CD4-positive, alpha-beta T cell treated with Interleukin-15 for 1 hour (primary cell): ENCODE results near the gene TMED8.
A peak's percentile ranks its signal among the peaks of the same experiment; 100 is the strongest.
"Not testable (repeated sequence)": the region's sequence is repeated elsewhere in the genome, so short reads cannot be mapped to it uniquely, and the experiment has no call there.

Experiments used
- DNase-seq: peaks from one replicate; pipeline ENCODE4 v3.0.0-alpha.2; 2020

Gene TMED8

DNA sequence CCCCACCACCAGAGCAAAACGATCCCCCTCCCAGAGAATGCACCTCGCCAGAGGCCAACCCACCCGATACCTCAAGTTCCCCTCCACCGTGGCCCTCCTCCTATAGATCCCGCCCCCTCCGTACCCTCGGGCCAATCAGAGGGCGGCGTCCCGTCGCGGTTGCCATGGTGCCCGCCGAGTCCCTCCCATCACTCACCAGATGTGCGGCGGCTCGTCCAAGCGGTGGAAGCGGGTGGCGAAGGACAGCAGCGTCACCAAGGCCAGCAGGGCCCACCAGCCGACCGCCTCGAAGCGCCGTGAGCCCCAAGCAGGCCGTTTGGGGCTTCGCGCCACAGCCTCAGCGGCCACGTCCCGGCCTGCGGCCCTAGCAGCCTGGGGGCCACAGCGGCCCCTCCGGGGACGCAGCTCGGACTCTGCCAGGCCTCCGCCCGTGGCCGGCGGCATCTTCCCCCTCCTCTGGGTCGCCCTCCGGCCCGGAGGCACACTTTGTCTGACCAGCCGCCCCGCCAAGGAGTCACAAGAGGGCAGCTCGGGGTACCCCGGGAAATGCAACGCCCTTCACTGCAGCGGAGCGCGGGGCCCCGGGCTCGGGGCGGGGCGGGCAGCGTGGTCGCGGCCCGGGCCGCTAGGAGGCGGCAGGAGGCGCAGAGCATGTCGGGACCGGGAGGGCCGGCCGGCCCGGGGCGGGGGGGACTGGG, 56.5 kb downstream of the TMED8 start, which contains the start of gene POMT2:
TSS of gene POMT2 (minus strand) at position 646 of the 698 bp plus-strand sequence. CDS start at position 444, 202 bp downstream.
- peak; percentile 93 for DNase-seq

DNA sequence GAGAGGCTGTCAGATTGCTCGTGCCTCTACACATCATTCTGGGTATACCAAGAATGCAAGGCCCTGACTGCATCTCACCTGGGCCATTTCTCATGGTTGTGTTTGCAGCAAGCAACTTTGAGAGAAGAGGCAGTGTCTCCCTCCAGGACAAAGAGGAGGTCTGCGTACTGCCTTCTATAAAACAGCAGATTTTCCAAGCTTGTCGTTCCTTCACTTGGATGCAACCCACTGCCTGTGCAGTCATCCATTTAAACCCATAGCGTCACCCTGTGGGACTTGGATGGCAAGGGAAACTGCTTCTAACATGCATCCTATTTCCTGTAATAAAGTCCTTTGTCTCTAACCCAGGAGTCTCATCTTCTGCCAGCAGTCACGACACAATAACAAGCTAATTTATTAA, 57.5 kb downstream of the TMED8 start:
- DNase-seq: no peak

DNA sequence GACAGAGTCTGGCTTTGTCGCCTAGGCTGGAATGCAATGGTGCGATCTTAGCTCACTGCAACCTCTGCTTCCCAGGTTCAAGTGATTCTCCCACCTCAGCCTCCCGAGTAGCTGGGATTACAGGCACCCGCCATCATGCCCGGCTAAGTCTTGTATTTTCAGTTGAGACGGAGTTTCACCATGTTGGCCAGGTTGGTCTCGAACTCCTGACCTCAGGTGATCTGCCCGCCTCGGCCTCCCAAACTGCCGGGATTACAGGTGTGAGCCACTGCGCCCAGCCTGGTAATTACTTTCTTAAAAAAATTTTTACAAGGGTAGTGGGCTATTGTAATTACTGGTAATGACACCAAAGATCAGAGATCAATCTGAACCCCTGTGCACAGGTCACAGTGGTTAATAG, 58.1 kb downstream of the TMED8 start:
- DNase-seq: not testable (repeated sequence)

DNA sequence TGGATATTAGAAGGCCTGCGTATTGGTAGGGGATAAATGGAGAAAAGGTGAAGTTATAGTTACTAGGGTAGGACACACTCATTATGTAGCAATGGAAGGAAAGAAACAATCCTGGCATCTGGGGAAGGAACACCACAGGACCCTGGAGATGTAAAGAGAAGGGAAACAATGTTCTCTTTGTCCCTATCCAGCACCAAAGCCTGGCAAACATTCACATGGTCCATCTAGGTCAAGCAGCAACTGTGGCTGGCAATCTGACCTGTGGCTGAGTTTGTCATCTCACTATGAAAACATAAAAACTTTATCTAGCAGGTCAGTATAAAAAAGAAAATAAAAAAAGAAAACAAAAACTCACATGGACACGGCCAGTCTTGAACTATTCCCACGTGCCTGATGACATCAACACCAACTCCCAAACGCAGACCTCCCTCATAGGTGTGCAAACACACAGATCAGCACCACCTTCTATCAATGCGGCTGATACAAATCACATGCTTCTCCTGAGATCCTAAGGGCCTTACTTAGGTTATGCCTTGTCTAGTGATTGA, 58.8 kb downstream of the TMED8 start:
- no peak for DNase-seq

DNA sequence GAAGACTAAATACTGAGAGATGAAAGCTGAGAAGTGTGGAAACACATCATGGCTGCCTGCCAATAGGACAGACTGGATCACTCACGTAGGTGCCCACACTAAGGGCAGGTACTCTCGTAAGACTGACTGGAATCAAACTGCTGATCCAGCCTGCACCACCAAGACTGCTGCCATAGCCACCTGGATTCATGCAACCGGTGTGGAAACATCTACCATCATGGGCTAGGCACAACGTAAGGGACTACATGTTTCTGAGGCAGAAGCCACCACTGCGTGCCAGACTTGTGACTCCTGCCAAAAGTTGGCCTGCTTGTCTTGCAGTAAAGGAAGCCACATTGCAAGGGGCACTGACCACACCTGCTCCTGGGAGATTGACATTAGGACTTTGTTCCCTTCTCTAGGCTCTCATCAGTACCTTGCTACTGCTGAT, 60.0 kb downstream of the TMED8 start:
- no peak for DNase-seq

DNA sequence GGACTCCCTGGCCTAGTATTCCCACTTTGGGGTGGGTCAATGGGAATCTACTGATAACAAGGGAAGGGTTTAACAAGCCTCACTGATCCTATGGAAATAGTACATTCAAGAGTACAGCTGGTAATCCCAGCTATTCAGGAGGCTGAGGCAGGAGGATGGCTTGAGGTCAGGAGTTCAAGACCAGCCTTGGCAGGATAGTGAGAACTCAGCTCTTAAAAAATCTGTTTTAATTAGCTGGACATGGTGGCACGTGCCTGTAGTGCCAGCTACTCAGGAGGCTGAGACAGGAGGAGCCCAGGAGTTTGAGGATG, 60.7 kb downstream of the TMED8 start:
- DNase-seq: no peak

DNA sequence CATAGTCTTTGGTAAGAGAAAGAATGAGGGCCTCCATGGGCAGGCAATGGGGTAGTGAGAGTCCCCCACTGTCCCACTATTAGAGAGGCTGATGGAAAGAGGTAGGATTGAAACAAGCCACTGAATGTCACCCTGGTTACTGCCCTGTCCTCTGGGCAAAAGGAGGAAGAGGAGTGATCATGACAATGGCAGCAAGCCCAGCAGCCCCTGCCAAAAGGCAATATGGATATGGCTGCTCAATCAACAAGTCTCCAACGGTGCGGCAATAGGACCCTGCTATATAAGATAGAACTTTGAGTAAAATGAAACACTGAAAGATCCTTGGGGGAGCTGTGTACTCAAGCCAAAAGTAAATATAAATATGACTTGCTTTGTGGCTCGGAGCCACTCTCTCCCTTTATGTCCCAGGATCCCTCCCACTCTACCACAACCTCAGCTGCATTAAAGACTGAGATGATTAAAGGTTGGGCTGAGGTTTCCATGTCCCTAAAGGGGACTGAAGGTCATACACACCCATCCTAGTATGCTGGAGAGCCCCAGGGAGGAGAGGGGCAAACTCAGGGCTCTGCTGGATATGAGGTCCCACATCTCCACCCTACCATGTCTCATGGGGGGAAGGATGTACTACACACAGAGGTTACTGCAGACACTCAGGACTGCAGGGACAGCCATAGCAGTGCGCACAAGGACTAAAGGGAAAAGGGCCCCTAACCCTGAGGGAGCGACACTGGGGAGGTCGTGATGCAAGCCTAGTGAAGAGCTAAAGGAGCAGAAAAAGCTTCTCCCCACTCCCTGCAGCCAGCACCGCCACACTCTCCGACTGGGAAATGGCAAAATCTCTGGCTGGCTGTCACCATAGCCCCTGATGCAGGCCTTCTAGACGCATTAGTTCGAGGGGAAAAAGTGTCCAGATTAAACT, 62.1 kb downstream of the TMED8 start:
- no peak for DNase-seq

DNA sequence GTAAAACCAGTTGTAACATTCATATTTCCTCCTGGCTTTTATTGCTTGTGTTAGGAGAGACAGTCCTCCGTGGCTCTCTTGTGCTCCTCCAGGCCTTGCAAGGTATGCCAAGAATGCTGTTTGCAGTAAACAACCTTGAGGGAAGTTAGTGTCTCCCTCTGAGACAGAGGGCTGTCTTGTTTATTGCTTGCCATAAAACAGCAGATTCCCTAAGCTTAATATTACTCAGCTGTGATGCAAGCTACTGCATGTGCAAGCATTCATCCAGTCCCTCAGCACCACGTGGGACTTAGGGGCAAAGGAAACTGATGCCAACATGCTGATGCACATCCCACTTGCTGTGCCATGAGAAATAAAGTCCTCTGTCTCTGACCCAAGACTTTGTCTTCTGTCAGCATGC, 62.9 kb downstream of the TMED8 start:
- no peak for DNase-seq

DNA sequence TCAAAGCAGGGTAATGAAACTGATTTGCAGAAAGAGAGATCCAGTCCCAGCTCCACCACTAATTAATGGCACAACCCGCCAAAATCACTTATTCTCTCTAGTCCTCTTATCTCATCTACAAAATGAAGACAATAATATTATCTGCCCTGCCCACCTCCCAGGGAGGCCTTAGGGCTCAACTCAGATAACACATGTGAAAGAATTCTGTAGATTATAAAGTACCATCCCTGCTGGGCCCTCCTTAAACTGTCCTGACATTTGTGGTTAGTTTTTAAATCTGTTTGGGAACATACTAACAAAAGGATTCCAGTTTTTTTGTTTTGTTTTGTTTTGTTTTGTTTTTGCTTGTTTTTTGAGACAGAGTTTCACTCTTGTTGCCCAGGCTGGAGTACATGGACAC, 63.5 kb downstream of the TMED8 start:
- no peak for DNase-seq

DNA sequence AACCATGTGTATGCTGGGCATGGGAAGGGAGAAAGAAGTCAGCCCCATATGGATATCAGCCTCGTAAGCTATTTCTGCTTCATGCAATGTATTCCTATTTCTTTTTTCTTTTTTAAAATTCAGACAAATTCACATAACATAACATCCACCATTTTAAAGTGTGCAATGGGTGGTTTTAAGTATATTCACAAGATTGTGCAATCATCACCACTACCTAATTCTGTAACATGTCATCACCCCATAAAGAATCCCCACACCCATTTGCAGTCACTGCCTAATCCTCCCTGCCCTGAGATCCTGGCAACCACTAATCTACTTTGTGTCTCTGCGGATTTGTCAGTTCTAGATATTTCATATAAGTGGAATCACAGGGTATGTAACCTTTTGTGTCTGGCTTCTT, 65.7 kb downstream of the TMED8 start:
- DNase-seq: no peak

DNA sequence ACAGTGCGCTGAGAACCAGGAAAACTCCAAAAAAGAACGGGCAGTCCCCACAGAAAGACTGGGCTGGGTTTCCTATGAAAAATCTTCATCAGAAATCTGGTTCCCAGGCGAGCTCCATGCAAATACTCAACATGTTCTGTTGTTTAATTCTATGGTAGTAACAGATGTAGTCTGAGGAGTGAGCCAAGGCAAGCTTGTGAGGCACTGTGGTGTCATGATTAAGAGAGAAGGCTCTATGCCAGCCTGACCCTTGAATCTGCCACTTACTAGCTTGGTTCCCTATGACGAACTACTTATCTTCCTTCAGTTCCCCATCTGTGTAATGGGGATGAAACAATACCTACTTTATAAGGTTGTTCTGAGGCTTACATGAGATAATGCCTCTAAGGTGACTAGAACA, 66.9 kb downstream of the TMED8 start:
- DNase-seq: no peak

DNA sequence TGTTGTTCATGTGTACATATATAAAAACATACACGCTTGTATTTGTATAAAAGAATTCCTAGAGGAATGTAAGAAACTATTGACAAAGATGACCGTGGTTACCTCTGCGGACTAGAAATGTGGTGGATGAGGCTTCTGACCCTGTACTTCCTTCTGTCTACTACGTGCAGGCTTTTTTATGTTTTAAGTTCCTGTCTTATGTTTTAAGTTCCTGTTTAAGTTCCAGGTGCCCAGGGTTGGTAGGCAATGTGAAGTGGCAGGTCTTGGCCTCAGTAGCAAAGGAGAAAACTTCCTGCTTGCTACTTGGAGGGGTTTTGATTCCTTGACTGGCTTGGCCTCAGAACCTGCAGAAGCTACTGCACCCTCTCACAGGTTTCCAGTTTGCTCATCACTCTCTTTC, 67.8 kb downstream of the TMED8 start:
- DNase-seq: no peak

DNA sequence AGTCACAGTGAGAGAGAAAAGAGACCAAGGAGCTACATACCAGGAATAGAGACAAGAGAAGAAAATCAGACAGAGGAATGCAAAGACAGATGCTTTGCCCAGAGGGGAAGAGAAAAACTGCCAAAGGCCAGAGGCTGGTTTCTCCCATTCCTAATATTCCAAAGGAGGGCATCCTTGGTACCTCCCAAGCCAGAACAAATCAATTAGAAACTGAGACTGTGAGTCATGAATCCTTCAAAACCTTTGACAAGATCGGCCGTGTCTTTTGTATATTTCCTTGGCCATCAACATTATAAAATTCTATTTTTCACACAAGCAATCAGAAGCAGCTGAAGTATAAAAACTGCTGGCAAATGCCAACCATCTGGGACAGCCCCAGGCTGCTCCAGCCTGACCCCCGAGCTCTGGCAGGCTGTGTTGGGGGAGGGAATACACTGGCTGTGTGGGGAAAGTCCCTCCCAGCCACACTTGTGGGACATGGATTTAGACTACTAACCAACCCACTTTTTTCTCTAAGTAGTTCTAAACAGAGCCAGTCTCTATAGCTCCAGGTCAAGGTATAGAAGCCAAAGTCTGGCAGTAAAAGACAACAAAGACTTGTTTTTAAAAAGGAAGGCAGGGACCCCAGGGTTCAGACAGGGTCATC, 69.9 kb downstream of the TMED8 start:
- DNase-seq: no peak

DNA sequence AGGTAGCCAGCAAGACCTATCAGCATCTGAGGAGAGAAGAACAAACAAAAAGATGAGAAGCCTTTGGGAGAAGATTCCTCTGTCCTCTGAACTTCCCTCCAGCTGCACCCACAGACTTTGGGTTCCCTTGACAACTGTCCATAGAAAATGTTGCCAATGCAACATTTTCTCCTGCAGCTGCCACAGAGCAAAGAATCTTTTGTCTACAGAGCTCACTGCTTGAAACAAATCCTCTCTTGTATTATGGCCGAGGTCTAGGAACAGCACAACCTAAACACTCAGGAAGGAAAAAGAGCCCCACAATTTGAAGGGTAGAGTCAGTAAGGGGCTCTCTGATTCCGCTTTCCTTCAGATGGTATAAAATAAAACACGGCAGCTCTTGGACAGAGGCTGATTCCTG, 70.5 kb downstream of the TMED8 start:
- DNase-seq: no peak

DNA sequence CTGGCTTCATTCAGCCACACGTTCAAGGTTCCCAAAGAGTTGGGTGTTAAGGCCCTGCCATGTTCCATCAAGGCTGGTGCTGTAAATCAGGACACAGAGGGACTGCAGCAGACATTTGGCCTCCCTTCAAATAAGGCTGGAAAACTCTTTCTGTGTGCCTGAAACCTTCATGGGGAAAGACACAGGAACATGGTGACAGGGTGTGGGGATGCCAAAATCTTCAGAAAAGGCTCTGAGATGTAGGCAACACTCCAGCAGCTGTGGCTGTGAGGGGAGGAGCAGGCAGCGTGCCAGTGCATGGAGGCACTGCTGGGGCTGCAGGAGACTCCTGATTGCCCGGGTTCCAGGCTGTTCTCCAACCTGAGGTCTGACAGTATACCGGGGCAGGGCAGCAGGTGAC, 71.2 kb downstream of the TMED8 start:
- no peak for DNase-seq

DNA sequence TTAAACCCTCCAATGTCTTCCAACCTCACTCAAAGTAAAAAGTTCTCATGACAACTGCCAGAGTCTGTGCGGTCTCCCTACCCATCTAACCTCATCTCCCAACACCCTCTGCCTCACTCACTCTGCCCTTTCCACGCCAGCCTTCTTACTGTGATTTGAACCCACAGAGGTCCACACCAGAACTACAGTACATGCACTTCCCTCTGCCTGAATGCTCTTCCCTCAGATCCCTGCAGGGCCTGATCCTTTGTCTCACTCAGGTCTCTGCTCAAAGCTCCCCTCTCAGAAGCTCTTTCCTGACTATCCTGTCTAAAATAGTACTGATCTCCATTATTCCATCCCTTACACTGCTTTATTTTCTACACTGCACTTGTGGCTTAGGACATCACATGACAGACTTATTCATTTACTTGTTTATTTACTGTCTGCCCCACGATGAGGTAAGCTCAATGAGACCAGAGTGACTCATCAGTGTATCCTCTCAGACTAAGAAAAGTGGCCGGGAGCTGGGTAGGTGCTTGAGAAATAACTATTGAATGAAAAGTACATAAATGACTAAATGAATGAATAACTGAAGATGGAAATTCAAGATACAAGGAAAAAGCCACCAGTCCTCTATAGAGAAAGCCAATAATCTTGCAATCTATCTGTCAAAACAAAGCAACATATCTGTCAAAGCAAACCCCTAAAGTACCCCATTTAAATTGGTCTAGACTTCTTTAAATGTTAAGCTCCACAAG, 73.3 kb downstream of the TMED8 start:
- DNase-seq: no peak

DNA sequence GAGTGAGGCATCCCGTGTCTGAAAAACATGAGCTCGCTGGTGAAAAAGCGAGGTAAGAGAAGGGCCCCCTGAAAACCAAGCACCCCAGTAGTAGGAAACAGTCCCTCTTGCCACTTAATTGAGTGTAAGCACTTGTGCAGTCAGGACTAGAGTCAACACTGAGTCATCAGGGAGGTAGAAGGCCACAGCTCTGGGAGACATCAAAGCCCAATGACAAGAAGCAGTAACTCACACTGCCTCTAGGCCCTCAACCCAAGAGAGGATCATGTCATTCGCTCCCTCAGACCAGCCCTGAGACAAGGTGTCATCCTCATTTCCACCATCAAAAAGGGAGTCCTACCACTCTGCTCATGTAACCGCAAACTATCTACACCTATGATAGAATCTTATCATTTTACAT, 74.0 kb downstream of the TMED8 start:
- DNase-seq: no peak

DNA sequence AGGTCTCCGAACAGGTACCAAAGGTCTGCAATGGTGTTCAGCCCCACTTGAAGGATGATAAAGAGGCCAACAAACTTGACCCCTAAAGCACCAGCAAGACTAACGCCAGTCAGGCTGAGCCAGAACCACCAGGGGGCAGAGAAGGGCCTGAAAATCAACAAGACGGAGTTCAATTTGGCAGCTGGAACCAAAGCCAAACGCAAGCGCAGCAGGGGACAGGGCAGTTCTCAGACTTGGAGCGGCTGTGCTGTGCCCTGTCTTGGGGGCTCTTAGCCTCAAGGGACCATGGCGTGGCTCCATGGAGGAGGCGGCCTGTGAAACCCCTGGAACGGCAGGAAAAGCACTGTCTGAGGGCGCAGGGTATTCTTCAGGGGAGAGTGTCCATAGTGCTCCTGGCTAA, 75.8 kb downstream of the TMED8 start:
- peak; percentile 40 for DNase-seq

DNA sequence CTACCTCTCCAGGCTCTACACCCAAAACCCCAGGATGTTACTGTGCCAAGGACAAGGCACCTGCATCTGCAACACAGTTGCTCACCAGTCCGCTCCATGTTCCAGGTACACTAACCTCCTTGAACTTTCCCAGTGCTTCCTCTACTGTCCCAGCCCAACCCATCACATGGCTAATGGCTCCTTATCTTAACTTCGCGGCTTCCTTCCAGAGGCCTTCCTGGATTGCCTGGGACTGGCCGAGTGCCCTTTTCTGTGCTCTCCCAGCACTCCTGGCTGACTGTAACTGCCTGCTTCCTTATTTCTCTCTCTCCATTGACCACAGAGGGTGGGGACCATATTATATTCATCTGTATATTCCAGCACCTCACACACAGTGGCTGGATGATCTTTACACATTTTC, 77.1 kb downstream of the TMED8 start:
- no peak for DNase-seq

DNA sequence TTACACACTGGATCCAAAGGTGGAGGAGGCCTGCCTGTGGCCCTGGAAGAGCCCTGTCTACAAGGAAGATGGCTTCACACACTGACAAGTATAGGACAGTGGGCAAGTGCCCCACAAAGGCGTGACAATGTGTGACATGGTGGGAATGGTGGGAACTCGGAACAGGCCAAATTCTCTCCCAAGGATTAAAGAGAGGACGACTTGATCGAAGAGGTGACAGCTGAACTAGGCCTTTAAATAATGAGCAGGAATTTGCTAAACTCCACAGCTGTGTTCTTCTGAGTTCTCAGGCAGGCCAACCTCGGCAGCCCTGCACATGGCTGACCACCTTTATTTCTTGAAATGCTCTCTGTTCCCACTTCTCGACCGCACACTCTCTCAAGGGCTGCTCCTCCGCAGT, 80.0 kb downstream of the TMED8 start:
- DNase-seq: no peak

DNA sequence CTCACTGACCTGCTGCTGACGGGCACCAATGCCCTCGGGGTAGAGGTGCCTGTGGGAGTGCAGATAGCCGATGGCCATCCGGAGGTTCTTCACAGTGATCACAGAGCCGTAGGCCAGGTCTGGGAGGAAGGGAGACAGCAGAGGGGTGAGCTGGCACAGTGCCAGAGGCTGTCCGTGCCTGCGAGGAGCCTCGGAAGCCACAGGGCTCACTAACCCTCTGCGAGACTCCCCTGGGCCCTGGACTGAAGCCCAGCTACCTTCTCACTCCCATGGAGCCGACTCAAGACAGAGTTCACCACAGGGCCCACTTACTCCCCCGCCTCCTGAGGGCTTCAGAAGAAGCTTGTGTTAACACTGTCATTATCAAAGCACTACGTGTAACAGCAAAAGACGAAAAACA, 80.7 kb downstream of the TMED8 start:
- no peak for DNase-seq

DNA sequence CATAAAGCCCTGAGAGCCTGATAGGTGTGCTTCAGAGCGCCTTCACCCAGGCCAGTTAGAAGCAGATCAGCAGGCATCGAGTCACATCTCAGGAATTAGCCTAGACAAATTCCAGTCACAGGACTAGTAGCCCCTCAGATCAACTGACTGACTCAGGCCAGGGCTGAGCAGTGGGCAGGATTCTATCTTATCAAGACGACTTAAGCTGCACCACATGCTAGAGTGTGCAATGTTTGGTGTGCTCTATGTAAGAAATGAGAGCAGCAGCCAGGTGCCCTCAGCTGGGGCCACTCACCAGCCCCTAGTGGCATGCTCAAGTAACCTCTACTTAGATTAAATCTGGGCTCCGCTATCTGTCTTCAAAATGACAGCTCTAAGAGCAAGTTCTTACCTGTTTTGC, 86.2 kb downstream of the TMED8 start:
- no peak for DNase-seq

DNA sequence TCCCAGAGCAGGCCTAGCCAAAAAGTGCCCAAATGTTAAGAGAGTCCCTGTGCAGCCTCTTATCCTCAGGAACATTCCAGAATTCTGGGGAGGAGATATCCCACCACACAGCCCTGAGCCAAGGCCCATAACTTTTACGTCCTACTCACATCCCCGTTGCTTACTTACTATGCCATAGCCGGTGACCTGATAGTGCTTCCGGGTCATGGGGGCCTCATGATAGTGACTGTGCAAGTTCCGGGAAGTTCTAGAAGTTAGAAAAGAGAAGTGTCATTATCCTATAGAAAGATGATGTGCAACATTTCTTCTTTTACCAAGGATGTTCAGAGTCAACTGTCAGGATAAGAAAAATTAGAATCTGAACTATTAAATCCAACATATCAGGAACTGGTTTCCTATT, 90.3 kb downstream of the TMED8 start:
- no peak for DNase-seq
